CD4-positive, alpha-beta T cell (primary cell): ENCODE data around the gene ITGA7. TPM values are rescaled to one million over a fixed set of nuclear protein-coding genes. Genes with fewer than 3 reads are reported as not detected.

Experiments used
- ATAC-seq: fragments of 200-7000 bp; cut with Tn5 transposase; one replicate; pipeline ENCODE4 v1.10.0; 2022; ENCODE audit warnings: mild to moderate bottlenecking; ENCODE audit not compliant: poor library complexity
- CTCF ChIA-PET: fragments of 350-600 bp; sonication (Branson Sonifier 250); formaldehyde crosslinking; loops from one replicate; lab custom pipeline; 2021; ENCODE audit warnings: antibody characterized with exemption, inconsistent platforms; lab: Charles Lee
- POLR2A ChIA-PET: fragments of 350-600 bp; sonication (Branson Sonifier 250); formaldehyde crosslinking; loops from one replicate; lab custom pipeline; 2021; ENCODE audit warnings: antibody characterized with exemption, inconsistent platforms; lab: Charles Lee
- DNase-seq, 14 experiments: peaks; one replicate each; pipeline ENCODE4 v3.0.0-alpha.2; 2013 to 2020; ENCODE audit warnings: mixed read lengths in 2 of 14
- H3K27ac ChIP-seq, 2 donors: one replicate each; pipeline versions ENCODE4 v1.5.1 to v1.7.0; 2013; ENCODE audit warnings: low read length in 2 of 2, low read depth in 1 of 2, mild to moderate bottlenecking in 1 of 2
- H3K27me3 ChIP-seq, 2 experiments: 1 replicate in 1 of 2; 2 replicates in 1 of 2; pipeline versions ENCODE4 v1.6.1 to v1.7.0; 2013; ENCODE audit warnings: low read length in 2 of 2, control low read depth in 1 of 2, mild to moderate bottlenecking in 1 of 2, moderate library complexity in 1 of 2; ENCODE audit not compliant: insufficient read depth in 2 of 2, control insufficient read depth in 1 of 2
- H3K36me3 ChIP-seq: one replicate; pipeline ENCODE4 v1.6.1; 2013; ENCODE audit warnings: low read length, control low read depth; ENCODE audit not compliant: insufficient read depth
- H3K4me1 ChIP-seq: one replicate; pipeline ENCODE4 v1.6.1; 2013; ENCODE audit warnings: low read length, control low read depth; ENCODE audit not compliant: insufficient read depth
- H3K4me3 ChIP-seq: one replicate; pipeline ENCODE4 v1.5.1; 2013; ENCODE audit warnings: mild to moderate bottlenecking, low read length, moderate library complexity
- H3K9me3 ChIP-seq, 2 experiments: 1 replicate in 1 of 2; 2 replicates in 1 of 2; pipeline versions ENCODE4 v1.6.1 to v1.7.0; 2013; ENCODE audit warnings: low read length in 2 of 2, mild to moderate bottlenecking in 2 of 2, control low read depth in 1 of 2, moderate library complexity in 1 of 2; ENCODE audit not compliant: control insufficient read depth in 1 of 2, insufficient read depth in 1 of 2
- H3K27ac Mint-ChIP-seq: one replicate; pipeline ENCODE4 v1.8.0; 2020; ENCODE audit warnings: mixed read lengths
- H3K27me3 Mint-ChIP-seq: one replicate; pipeline ENCODE4 v1.8.0; 2021; ENCODE audit warnings: mixed read lengths
- H3K36me3 Mint-ChIP-seq: one replicate; pipeline ENCODE4 v1.8.0; 2021; ENCODE audit warnings: low read depth, mixed read lengths
- H3K4me1 Mint-ChIP-seq: one replicate; pipeline ENCODE4 v1.8.0; 2021; ENCODE audit warnings: low read depth, mixed read lengths
- H3K4me3 Mint-ChIP-seq: one replicate; pipeline ENCODE4 v1.8.0; 2020; ENCODE audit warnings: mild to moderate bottlenecking, mixed read lengths
- H3K9me3 Mint-ChIP-seq: one replicate; pipeline ENCODE4 v1.8.0; 2020; ENCODE audit warnings: mixed read lengths
- CTCF ChIP-seq: fragments of 200-600 bp; IDR thresholded peaks from one replicate; pipeline ENCODE4 v1.8.0; 2022; ENCODE audit warnings: antibody characterized with exemption, mild to moderate bottlenecking
- intact Hi-C, 2 experiments: fragments of 100-400 bp; cut with DNase I in 1 of 2; cut with micrococcal nuclease in 1 of 2; formaldehyde crosslinking; loops; one replicate each; pipeline versions ENCODE4 v1.15.1 to v1.9.0; 2023 to 2025; cut with DNase I, micrococcal nuclease
- total RNA-seq, 174 experiments: library from RNA in 2 of 174; stranded (reverse) in 2 of 174; gene quantifications; one replicate each; pipeline ENCODE4 v1.2.3 and lab custom pipeline; 2021 to 2026

Gene ITGA7
- total RNA-seq, 2 experiments from 2014 or later: 1.2 to 1.6 TPM

GRCh38 chr12:55697686-55698085 lies 10.0 kb downstream of the ITGA7 start:
- no peaks in the 10 kb centered on the region for H3K36me3 Mint-ChIP-seq
- intact Hi-C loops: no loop called here
- H3K27me3 Mint-ChIP-seq: no peaks in the 10 kb centered on the region
- no peaks in the 10 kb centered on the region for H3K9me3 Mint-ChIP-seq
- Histone ChIP-seq H3K27me3 (peaks cover 0 to 3% of the 10 kb centered on the region in 2 experiments), H3K4me3 (no peak overlapping the region), H3K27ac (no peak overlapping the region), H3K4me1 (no peaks in the 10 kb centered on the region), H3K36me3 (no peaks in the 10 kb centered on the region), H3K9me3 (no peaks in the 10 kb centered on the region)
- CTCF ChIA-PET: no interaction called here
- H3K27ac Mint-ChIP-seq: no peak overlapping the region
- H3K4me1 Mint-ChIP-seq: no peaks in the 10 kb centered on the region
- H3K4me3 Mint-ChIP-seq: no peak overlapping the region
- TF ChIP-seq CTCF: no peak
- DNase-seq (no peak), ATAC-seq (no peak)
- POLR2A ChIA-PET: no interaction called here

DNA sequence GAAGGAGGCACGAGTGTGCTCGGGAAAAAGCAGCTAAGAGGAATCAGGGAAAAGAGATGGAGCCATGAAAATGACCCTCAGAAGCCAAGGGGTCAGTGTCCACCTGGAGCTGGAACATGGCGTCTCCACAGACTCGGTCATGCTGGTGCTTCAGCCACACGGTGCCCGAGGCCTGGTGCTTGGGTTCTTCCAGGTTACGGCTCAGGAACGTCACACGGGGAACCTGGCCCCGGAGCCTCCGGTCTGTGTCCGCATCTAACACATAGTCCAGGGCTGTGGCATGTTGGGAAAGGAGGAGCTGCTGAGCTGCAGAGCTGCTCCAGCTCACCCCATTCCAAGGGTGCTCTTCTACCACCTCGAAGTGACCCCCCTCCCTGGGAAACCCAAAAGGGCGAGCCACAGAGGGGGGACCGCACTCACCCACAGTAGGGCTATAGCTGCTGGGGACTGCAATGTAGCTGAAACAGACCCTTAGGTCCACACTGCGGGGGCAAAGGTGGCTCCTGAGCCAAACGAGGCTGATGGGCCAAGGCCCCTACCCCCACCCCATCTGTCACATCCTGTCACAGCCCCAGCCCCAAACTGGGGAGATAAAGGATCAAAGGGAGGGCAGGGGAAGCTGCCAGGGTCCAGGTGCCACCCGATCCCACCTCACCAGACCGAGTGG lies 10.8 kb downstream of the ITGA7 start:
- no peak overlapping the region for H3K4me3 ChIP-seq
- Mint-ChIP-seq H3K27me3 (no peaks in the 10 kb centered on the region), H3K4me1 (no peaks in the 10 kb centered on the region), H3K4me3 (no peak overlapping the region), H3K27ac (no peak overlapping the region), H3K36me3 (no peaks in the 10 kb centered on the region), H3K9me3 (no peaks in the 10 kb centered on the region)
- H3K27ac ChIP-seq: no peak overlapping the region
- no peak for TF ChIP-seq CTCF
- H3K36me3 ChIP-seq: no peaks in the 10 kb centered on the region
- no peaks in the 10 kb centered on the region for H3K4me1 ChIP-seq
- H3K9me3 ChIP-seq: no peaks in the 10 kb centered on the region
- no peak for ATAC-seq
- peaks cover 0 to 3% of the 10 kb centered on the region in 2 experiments for H3K27me3 ChIP-seq
- CTCF ChIA-PET: no interaction called here
- no peak for DNase-seq
- intact Hi-C loops: no loop called here
- POLR2A ChIA-PET: no interaction called here

- no peaks in the 10 kb centered on the region for H3K9me3 Mint-ChIP-seq
- TF ChIP-seq CTCF: no peak
- no peak overlapping the region for H3K27ac Mint-ChIP-seq
- DNase-seq (no peak), ATAC-seq (no peak)
- CTCF ChIA-PET: no interaction called here
- no peaks in the 10 kb centered on the region for H3K4me1 Mint-ChIP-seq
- Histone ChIP-seq H3K36me3 (no peaks in the 10 kb centered on the region), H3K27me3 (peaks cover 0 to 3% of the 10 kb centered on the region in 2 experiments), H3K9me3 (no peaks in the 10 kb centered on the region), H3K4me1 (no peaks in the 10 kb centered on the region), H3K27ac (no peak overlapping the region), H3K4me3 (no peak overlapping the region)
- H3K4me3 Mint-ChIP-seq: no peak overlapping the region
- POLR2A ChIA-PET: no interaction called here
- no peaks in the 10 kb centered on the region for H3K36me3 Mint-ChIP-seq
- H3K27me3 Mint-ChIP-seq: no peaks in the 10 kb centered on the region
- intact Hi-C loops: no loop called here
These were observed 11.6 kb downstream of the ITGA7 start for GRCh38 chr12:55696141-55696540.
